Measurements from ENCODE around the gene MTCH1. TPM values are rescaled to one million over a fixed set of nuclear protein-coding genes. Genes with fewer than 3 reads are reported as not detected.

MTCH1 gene
- total RNA-seq, 4 donors from 2014 or later = 111 to 172 (median 146) TPM

DNA sequence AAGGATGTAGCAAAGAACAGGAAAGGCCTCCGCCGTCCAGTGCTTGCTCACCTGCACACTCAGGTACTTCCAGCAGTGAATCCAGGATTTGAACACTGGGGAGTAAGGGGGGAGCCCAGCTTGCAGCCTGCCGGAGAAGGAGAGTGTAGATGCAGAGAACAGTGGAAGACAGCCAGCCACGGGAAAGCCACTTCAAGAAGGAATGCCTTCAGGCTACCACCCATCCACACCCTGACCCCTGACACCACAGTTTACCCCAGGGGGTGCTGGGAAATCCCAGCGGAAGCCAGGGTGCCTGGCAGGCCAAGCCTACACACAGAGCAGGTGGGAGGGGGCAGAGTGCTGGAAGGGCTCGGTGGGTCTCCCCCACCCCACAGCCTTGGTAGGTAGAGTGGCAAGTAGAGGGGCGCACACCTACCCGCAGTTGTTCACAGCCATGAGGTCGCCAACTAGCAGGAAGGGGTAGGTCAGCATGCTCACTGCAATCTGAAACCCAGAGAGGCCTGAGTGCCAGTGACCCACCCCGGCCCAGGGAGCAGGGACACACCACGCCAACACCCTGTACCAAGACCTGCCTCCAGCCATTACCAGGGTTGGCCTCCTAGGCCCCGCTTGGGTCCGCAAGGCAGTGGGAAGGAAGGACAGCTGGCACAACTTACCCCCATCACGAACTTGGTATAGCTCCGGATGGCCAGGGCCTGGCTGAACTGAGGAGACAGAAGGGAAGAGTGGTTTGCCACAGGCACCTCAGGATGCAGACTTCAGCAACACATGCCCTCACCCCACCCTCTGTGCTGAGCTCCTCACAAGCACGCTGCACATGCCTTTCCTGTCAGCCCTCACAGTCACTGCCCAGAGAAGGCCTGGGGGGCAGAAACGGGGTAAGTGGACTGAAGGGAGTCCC lies 15.8 kb downstream of the MTCH1 start:
- DNase-seq = no peak
- H3K27me3 ChIP-seq = no peaks in the 10 kb centered on the region
- no peak overlapping the region for H3K27ac ChIP-seq
- H3K4me3 ChIP-seq = no peak overlapping the region
- TF ChIP-seq, protein P1, sequence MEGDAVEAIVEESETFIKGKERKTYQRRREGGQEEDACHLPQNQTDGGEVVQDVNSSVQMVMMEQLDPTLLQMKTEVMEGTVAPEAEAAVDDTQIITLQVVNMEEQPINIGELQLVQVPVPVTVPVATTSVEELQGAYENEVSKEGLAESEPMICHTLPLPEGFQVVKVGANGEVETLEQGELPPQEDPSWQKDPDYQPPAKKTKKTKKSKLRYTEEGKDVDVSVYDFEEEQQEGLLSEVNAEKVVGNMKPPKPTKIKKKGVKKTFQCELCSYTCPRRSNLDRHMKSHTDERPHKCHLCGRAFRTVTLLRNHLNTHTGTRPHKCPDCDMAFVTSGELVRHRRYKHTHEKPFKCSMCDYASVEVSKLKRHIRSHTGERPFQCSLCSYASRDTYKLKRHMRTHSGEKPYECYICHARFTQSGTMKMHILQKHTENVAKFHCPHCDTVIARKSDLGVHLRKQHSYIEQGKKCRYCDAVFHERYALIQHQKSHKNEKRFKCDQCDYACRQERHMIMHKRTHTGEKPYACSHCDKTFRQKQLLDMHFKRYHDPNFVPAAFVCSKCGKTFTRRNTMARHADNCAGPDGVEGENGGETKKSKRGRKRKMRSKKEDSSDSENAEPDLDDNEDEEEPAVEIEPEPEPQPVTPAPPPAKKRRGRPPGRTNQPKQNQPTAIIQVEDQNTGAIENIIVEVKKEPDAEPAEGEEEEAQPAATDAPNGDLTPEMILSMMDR (IDR thresholded peaks at IDR 0.05) = no peak
- TF ChIP-seq POLR2A (IDR thresholded peaks at IDR 0.05) = no peak
- H3K9me3 ChIP-seq = no peaks in the 10 kb centered on the region
- intact Hi-C loops (cut with DNase I; ENCODE audit: low total_unique reads) = no loop called here
- H3K4me1 ChIP-seq = no peaks in the 10 kb centered on the region
- H3K36me3 ChIP-seq = no peaks in the 10 kb centered on the region

DNA sequence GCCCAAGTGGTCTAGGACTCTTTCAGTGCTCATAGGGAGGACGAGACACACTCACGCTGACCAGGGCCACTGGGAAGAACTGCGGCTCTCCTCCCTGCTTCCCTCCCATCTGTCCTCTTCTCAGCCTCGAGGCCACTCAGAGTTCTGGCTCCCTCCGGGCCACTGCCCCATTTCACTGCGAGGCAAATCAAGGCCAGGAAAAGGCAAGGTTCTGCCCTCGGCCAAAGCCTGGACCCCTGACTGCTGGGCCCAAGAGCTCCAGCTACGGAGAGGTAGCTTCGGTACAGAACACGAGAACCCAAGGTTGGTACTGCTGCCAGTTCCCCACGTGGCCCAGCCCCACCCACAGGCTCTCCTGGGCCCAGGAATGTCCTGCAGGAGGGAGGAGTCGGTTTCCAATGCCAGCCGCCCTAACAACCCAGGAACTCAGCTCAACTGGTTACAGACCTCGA lies 16.7 kb downstream of the MTCH1 start:
- H3K4me1 ChIP-seq = no peaks in the 10 kb centered on the region

DNA sequence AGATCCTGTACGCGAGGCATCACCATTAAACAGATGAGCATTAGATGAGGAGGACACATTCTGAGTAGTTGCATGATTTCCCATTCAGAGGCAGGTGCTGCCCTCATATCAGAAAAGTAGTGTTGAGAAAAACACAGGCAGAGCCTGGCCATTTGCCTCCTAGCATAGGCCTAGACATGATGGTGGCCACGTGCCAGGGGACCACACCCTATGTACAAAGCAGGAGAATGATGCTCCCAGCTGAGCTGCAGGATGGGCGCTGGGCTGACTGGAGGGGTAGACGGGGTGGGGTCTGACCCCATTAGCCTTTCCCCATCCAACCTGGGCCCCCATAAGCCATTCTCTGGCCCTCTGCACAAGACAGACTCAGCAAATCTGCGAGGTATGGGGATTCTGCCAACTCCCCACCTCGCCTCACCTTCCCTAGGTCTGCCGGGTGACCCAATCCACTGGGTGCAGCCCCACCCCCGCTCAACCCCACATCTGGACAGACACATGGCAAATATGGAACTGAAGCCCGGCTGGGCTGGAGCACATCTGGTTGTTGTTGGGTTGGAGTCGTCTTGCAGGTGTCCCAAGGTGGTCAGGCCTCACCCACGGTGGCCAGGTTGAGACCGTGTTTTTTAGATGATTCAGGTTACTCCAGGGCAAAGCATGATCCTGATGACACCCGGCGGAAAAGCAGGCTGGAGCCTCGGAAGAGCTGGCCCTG lies 17.6 kb downstream of the MTCH1 start:
- no peaks in the 10 kb centered on the region for H3K4me1 ChIP-seq
- no peaks in the 10 kb centered on the region for H3K27me3 ChIP-seq
- DNase-seq = no peak
- intact Hi-C loops (cut with DNase I; ENCODE audit: low total_unique reads) = no loop called here
- H3K9me3 ChIP-seq = no peaks in the 10 kb centered on the region
- no peak overlapping the region for H3K27ac ChIP-seq
- TF ChIP-seq, protein P1 (IDR thresholded peaks at IDR 0.05) = no peak
- TF ChIP-seq POLR2A (IDR thresholded peaks at IDR 0.05) = no peak
- H3K4me3 ChIP-seq = no peak overlapping the region
- H3K36me3 ChIP-seq = no peaks in the 10 kb centered on the region

More for the DNA sequence above, 16.7 kb downstream of the MTCH1 start:
- no peaks in the 10 kb centered on the region for H3K9me3 ChIP-seq
- no peak for DNase-seq
- TF ChIP-seq, protein P1 (IDR thresholded peaks at IDR 0.05) = no peak
- no peak for TF ChIP-seq POLR2A (IDR thresholded peaks at IDR 0.05)
- no peaks in the 10 kb centered on the region for H3K27me3 ChIP-seq
- H3K36me3 ChIP-seq = no peaks in the 10 kb centered on the region
- H3K27ac ChIP-seq = no peak overlapping the region
- intact Hi-C loops (cut with DNase I; ENCODE audit: low total_unique reads) = no loop called here
- no peak overlapping the region for H3K4me3 ChIP-seq

DNA sequence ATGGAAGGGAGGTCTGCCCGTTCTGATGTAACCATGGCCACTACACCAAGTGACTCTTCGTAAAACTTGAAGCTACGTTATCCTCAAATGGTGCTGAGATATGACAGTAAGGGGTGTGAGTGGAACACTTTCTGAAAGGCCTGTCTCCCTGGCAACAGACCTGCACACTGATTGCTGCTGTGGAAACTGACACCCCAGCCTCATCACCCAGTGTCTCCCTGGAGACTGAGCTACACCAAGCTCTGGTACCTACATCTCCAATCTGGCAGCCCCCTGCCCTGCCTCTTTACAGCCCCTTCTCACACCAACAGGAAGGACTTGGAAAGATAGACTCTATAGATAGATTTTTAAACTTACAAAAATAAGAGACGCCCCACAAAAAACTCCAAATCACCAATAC lies 18.2 kb downstream of the MTCH1 start:
- Histone ChIP-seq H3K27me3 (no peaks in the 10 kb centered on the region), H3K4me1 (no peaks in the 10 kb centered on the region), H3K9me3 (no peaks in the 10 kb centered on the region), H3K27ac (no peak overlapping the region), H3K36me3 (no peaks in the 10 kb centered on the region), H3K4me3 (no peak overlapping the region)
- intact Hi-C loops (cut with DNase I; ENCODE audit: low total_unique reads) = no loop called here
- DNase-seq = no peak
- TF ChIP-seq POLR2A (IDR thresholded peaks at IDR 0.05) = no peak
- TF ChIP-seq, protein P1 (IDR thresholded peaks at IDR 0.05) = no peak

DNA sequence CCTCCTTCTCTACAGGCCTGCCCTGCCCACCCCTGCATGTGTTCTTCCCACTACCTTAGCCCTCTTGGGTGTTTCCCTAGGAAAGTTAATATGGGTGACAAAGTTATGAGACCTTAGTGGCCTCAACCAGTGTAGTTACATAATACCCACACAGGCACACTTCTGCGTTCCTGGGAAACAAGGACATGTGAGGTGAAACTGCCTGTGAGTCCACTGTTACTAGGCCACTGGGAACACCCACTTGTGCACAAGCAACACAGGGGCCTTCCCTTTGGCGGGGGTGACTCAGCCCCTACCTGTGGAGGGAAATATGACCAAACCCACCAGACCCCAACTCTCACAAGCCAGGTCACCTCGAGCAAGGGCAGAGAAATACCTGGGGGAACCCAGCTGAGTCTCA lies 18.7 kb downstream of the MTCH1 start:
- H3K27me3 ChIP-seq = no peaks in the 10 kb centered on the region
- intact Hi-C loops (cut with DNase I; ENCODE audit: low total_unique reads) = no loop called here
- TF ChIP-seq, protein P1 (IDR thresholded peaks at IDR 0.05) = no peak
- no peak for TF ChIP-seq POLR2A (IDR thresholded peaks at IDR 0.05)
- no peaks in the 10 kb centered on the region for H3K4me1 ChIP-seq
- H3K4me3 ChIP-seq = no peak overlapping the region
- DNase-seq = no peak
- H3K27ac ChIP-seq = no peak overlapping the region
- H3K9me3 ChIP-seq = no peaks in the 10 kb centered on the region
- no peaks in the 10 kb centered on the region for H3K36me3 ChIP-seq
